Type B pancreatic cell (in vitro differentiated cells): ENCODE data around the gene KRTAP5-7. TPM values are rescaled to one million over a fixed set of nuclear protein-coding genes. Genes with fewer than 3 reads are reported as not detected.
"Not testable (repeated sequence)": the region's sequence is repeated elsewhere in the genome, so short reads cannot be mapped to it uniquely, and the experiment has no call there.

Experiments
- DNase-seq: peaks from one replicate; pipeline ENCODE4 v3.0.0; 2021; ENCODE audit warnings: mixed read lengths; ENCODE audit not compliant: unreplicated experiment; ENCODE audit errors: extremely low spot score
- H3K27ac Mint-ChIP-seq: 2 replicates; pipeline ENCODE4 v1.8.0; 2021; ENCODE audit warnings: mild to moderate bottlenecking, mixed read lengths
- H3K27me3 Mint-ChIP-seq: 2 replicates; pipeline ENCODE4 v1.8.0; 2021; ENCODE audit warnings: mixed read lengths
- H3K36me3 Mint-ChIP-seq: 2 replicates; pipeline ENCODE4 v1.8.0; 2021; ENCODE audit warnings: mixed read lengths
- H3K4me1 Mint-ChIP-seq: one replicate; pipeline ENCODE4 v1.8.0; 2021; ENCODE audit warnings: mixed read lengths; ENCODE audit not compliant: unreplicated experiment
- H3K4me3 Mint-ChIP-seq: 2 replicates; pipeline ENCODE4 v1.8.0; 2021; ENCODE audit warnings: mild to moderate bottlenecking, mixed read lengths
- H3K9me3 Mint-ChIP-seq: 2 replicates; pipeline ENCODE4 v1.8.0; 2021; ENCODE audit warnings: mixed read lengths
- CTCF ChIP-seq: fragments of 200-600 bp; sonication (generic); conservative IDR thresholded peaks from 2 replicates; pipeline ENCODE4 v1.5.0; 2021; ENCODE audit warnings: antibody characterized with exemption, mild to moderate bottlenecking
- total RNA-seq: library from RNA; stranded (reverse); gene quantifications from 2 replicates; pipeline ENCODE4 v1.2.1, GENCODE V29; 2021; ENCODE audit warnings: low replicate concordance

Gene KRTAP5-7
- total RNA-seq, 1 donor from 2014 or later = not detected

GRCh38 chr11:71538666-71538990 is 11.6 kb downstream of the KRTAP5-7 start:
- no peak overlapping the region for H3K27ac Mint-ChIP-seq
- H3K4me3 Mint-ChIP-seq = no peak overlapping the region
- no peak for TF ChIP-seq CTCF
- peaks cover 3% of the 10 kb centered on the region for H3K36me3 Mint-ChIP-seq
- H3K27me3 Mint-ChIP-seq = peaks cover 3% of the 10 kb centered on the region
- DNase-seq = no peak
- no peaks in the 10 kb centered on the region for H3K9me3 Mint-ChIP-seq
- H3K4me1 Mint-ChIP-seq = peaks cover 15% of the 10 kb centered on the region

- DNase-seq = no peak
- peaks cover 18% of the 10 kb centered on the region for H3K4me1 Mint-ChIP-seq
- no peak overlapping the region for H3K4me3 Mint-ChIP-seq
- no peak for TF ChIP-seq CTCF
- H3K27ac Mint-ChIP-seq = no peak overlapping the region
- no peaks in the 10 kb centered on the region for H3K9me3 Mint-ChIP-seq
- H3K36me3 Mint-ChIP-seq = peaks cover 3% of the 10 kb centered on the region
- peaks cover 6% of the 10 kb centered on the region for H3K27me3 Mint-ChIP-seq
These were observed 11.9 kb downstream of the KRTAP5-7 start for GRCh38 chr11:71539017-71539416.

GRCh38 chr11:71539971-71540370 is 12.9 kb downstream of the KRTAP5-7 start:
- peaks cover 26% of the 10 kb centered on the region for H3K4me1 Mint-ChIP-seq
- H3K4me3 Mint-ChIP-seq, H3K9me3 Mint-ChIP-seq, H3K27me3 Mint-ChIP-seq, H3K27ac Mint-ChIP-seq, H3K36me3 Mint-ChIP-seq, DNase-seq: not testable (repeated sequence)

GRCh38 chr11:71540521-71541304 is 13.6 kb downstream of the KRTAP5-7 start:
- not testable (repeated sequence) for H3K27me3 Mint-ChIP-seq, H3K36me3 Mint-ChIP-seq, DNase-seq, H3K27ac Mint-ChIP-seq, H3K4me3 Mint-ChIP-seq, H3K9me3 Mint-ChIP-seq
- peaks cover 26% of the 10 kb centered on the region for H3K4me1 Mint-ChIP-seq

GRCh38 chr11:71542382-71542781 is 15.3 kb downstream of the KRTAP5-7 start:
- no peak overlapping the region for H3K27ac Mint-ChIP-seq
- peaks cover 8% of the 10 kb centered on the region for H3K9me3 Mint-ChIP-seq
- peaks cover 26% of the 10 kb centered on the region for H3K4me1 Mint-ChIP-seq
- DNase-seq = no peak
- peaks cover 10% of the 10 kb centered on the region for H3K27me3 Mint-ChIP-seq
- peaks cover 3% of the 10 kb centered on the region for H3K36me3 Mint-ChIP-seq
- no peak for TF ChIP-seq CTCF
- no peak overlapping the region for H3K4me3 Mint-ChIP-seq

- peaks cover 8% of the 10 kb centered on the region for H3K9me3 Mint-ChIP-seq
- no peak overlapping the region for H3K27ac Mint-ChIP-seq
- DNase-seq = no peak
- H3K27me3 Mint-ChIP-seq = peaks cover 15% of the 10 kb centered on the region
- H3K4me1 Mint-ChIP-seq = peaks cover 26% of the 10 kb centered on the region
- peaks cover 3% of the 10 kb centered on the region for H3K36me3 Mint-ChIP-seq
- no peak overlapping the region for H3K4me3 Mint-ChIP-seq
- TF ChIP-seq CTCF = no peak
These were observed 16.1 kb downstream of the KRTAP5-7 start for GRCh38 chr11:71542879-71543777.
